KBM-7 (cell line): ENCODE measurements around the gene ACSS1.

Experiments
- DNase-seq: peaks from one replicate; pipeline ENCODE4 v3.0.0-alpha.2; 2015
- in situ Hi-C: fragments of 300-500 bp; cut with MboI; formaldehyde crosslinking; loops from 2 replicates; pipeline ENCODE4 v1.14.3; 2020; ENCODE audit warnings: low sequenced_read_pairs, low pct_unique_long_range_greater_than_20kb, mixed read lengths

ACSS1 gene

DNA sequence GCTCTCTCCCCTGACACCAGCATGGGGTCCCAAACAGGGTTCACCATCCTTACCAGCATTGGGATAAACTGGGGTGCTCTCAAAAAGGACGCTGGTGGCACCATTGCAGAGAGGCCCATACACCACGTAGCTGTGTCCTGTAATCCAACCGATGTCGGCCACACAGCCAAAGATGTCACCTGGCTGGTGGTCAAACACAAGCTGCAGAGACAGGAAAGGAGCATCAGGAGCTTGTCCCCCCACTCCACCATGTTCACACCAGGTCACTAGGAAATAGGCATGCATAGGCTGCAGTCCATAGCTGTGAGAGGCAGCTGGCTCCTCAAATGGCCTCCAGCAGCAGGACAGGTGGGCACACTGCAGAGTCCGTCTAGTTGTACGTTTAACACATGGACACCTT, 36.6 kb downstream of the ACSS1 start:
- in situ Hi-C loops = no loop called here
- no peak for DNase-seq

DNA sequence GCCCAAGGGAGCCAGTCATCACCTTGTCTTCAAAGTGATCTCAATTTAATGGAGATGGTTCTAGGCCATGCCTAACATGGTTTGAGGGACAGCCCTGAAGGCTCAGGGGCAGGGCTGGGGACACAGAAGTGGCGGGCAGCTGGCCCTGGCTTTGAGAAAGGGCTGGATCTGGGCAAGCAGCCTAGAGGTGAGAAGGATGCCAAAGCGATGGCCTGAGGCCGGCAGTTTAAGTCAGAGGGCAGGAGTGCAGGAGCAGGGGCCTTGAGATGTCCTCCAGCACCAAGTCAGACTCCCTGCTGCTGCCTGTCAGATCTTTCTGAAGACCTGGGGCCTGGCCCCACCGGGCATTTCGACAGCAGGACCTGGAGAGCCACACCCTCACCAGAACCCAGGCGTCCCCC, 37.0 kb downstream of the ACSS1 start:
- in situ Hi-C loops = no loop called here
- DNase-seq = no peak

DNA sequence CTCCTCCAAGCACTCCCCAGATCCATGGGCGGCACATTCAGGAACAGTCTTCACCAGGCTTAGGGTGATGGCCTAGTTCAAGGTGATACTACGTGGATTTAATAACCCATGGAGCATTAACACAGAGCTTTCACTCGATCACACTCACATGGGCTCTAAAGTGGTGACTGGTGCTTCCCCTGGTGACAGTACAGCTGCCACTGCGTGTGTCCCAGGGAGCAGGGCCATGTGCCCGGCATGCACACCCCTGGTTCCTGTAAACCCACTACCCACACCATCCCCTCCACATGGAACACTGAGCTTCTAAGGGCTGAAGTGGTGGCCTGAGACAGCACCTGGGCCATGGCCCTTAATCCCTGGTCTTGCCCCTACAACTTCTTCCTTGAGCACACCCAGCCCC, 37.6 kb downstream of the ACSS1 start:
- in situ Hi-C loops = no loop called here
- DNase-seq = no peak

DNA sequence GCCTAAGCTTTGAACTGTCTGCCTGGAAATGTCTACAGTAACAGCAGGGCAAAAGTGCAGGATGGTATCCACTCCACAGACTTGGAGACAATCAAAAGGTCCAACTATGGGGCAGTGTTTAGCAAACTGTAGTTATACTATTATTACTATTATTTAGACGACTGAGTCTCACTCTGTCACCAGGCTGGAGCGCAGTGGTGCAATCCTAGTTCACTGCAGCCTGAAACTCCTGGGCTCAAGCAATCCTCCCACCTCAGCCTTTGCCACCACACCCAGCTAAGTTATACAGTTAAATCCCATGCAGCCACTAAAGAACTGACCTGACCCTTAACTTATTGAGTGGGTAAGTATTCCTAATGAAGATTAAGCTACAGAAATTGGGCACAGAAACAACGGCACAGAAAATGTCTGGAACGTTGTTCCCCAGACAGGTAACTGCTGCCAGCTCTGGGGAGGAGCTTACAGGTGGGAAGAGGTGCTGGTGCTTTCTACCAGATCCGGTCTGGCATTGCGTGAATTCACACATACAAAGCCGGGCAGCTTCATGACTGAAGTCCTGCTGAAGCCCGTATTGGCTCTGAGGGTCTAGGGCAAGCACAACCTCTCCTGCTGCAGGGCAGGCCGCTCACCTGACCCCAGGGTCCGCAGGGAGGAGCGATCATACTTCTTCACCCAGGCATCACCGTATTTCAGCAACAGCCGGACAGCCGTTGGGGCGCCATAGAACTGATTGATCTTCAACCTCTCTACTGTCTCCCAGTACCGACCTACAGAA, 38.4 kb downstream of the ACSS1 start:
- in situ Hi-C loops = no loop called here

DNA sequence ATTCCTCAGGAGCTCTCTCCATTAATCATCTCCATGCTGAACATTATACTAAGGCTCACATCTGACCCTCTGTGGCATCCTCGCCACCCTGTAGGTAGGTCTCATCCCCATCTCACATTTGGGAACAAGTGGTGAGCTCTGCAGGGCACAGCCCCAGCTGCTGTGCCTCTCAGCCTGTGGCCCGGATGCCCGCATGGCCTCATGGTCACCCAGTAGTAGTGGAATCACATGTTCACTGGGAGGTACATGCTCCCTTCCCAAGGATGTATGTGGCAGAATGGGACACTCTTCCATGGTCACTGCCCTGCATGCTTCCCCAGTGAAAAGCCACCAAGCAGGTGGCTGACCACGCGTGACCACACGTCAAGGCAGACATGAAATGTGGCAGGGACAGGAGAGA, 39.1 kb downstream of the ACSS1 start:
- no peak for DNase-seq
- in situ Hi-C loops = no loop called here

More for the DNA sequence above, 38.4 kb downstream of the ACSS1 start:
- DNase-seq = no peak

DNA sequence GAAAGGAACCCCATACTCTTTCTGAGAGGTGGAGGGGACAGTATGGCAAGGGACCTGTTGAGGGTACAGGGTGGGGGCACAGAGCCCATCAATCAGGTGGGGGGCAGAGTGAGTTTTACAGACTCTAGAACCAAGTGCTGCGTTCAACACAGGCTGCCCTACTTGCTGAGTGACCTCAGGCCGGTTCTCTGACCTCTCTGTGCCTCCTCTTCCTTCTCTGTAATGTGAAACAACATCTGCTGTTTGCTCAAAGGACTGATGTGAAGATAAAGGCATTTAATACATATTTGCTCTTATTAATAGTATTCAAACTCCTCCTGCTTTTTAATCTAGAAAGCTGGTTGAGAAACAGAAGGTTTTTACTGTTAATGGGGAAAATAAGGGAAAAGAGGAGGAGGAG, 39.5 kb downstream of the ACSS1 start:
- in situ Hi-C loops = no loop called here
- DNase-seq = no peak

DNA sequence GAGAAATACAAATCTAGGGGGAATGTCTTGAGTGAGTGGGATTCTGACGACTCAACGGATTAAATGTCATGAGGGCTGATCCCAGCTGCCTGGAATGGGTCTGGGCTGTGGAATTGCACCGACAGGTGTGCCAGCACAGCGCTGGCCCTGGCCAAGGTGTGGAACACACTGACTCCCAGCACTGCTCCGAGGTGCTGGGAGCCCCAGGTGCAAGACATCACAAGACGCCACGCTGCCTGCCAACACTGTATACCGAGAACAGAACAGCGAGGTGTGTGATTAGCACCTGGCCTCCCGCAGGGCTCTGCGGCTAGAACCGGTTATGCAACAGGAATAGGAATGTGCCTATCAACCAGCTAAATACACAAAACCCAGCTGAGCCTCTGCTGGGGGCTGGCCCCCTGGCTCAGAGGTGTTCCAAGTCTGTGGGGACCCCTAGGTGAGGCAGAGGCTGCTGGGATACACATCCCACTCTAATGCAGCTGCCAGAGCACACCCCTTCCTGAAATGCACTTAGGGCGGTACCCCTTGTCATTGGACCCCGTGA, 40.6 kb downstream of the ACSS1 start:
- DNase-seq = no peak
- in situ Hi-C loops = no loop called here

DNA sequence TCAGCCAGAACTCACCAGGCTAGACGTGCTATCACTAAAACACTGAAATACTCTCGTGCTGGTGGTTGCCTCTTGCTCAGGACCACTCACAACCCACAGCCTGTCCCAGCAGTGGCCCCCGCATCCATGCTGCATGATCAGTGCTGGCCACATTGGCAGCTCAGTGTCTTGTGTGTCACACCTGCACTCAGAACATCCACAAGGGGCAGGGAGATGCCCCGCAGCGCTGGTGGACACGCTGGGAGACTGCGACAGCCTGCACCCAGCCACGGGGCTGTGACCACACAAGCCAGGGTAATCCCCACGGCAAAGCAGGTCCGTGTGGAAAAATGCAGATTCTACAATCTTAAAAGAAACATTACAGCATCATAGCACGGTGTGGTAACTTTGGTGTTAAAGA, 41.5 kb downstream of the ACSS1 start:
- DNase-seq = no peak
- in situ Hi-C loops = no loop called here

DNA sequence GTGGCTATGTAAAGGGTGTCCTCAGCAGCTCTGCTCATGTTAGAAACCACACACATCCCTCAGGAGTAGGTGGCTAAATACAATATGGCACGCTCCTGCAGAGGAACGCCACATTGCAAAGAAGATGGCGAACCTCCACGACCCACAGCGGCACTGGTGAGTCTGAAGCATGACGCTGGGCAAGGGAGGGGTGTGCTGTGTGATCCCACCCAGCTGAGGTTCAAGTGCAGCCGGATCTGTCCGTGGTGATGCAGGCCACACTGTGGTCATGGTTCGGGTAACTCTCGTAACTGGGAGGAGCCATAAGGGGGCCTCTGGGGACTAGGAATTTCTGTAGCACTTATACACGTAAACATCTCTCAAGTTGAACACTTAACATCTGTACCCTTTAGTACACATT, 42.0 kb downstream of the ACSS1 start:
- DNase-seq = no peak
- in situ Hi-C loops = no loop called here

DNA sequence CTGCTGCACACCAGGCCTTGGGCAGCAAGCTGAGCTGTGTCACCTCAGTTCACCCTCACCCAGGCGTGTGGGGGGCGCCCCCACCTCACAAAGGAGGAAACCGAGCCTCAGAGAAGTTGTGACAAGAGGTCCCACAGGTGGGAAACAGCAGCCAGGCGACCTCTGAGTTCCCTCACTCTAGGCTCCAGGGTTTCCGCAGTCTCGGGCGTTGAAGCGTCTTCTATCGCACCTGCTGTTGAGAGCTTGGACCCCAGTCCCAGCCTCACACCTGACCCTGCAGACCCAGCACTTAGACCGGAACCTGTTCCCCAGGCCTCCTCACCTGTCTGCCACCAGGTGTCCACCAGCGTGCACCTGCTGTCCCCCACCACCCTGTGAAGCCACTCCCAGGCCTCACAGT, 43.1 kb downstream of the ACSS1 start:
- in situ Hi-C loops = no loop called here
- no peak for DNase-seq

DNA sequence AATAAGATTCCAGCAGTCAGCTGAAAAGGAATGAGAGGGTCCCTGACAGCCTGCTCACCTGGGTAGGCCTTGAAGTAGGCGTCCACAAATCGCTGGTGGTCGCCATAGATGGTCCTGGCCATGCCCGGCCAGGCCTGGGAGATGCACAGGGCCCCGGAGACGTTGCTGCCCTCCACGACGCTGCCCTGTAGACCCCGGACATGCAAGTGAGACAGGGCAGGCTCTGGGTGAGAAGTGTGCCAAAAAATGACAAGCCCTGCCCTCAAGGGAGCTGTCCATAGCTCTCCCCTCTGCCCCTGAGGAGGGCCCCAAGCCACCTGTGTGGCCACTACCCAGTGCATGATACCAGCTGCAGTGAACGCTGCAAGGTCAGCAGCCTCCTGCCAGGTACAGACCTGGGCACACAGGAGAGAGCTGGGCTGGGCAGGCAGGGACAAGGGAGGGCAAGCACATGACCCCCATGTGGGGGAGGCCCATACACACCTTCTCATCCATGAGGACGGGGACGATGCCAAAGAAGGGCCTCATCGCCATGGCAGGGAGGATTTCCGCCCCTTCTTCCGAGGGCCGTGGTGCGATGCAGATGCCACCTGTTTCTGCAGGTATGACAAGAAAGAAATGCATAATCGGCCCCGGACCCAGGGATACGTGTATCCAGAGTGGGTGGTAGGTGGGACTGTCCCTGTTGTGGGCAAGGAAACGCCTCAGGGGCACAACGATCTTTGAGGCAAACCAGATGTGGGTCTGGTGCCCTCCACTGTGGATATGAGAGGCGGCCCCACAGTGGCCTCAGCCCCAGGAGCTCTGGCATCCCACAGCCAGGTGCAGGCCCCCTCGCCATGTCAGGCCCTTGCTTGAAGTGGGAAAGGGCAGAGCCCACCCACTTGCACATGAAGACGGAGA, 44.2 kb downstream of the ACSS1 start:
- DNase-seq = no peak
- in situ Hi-C loops = no loop called here

DNA sequence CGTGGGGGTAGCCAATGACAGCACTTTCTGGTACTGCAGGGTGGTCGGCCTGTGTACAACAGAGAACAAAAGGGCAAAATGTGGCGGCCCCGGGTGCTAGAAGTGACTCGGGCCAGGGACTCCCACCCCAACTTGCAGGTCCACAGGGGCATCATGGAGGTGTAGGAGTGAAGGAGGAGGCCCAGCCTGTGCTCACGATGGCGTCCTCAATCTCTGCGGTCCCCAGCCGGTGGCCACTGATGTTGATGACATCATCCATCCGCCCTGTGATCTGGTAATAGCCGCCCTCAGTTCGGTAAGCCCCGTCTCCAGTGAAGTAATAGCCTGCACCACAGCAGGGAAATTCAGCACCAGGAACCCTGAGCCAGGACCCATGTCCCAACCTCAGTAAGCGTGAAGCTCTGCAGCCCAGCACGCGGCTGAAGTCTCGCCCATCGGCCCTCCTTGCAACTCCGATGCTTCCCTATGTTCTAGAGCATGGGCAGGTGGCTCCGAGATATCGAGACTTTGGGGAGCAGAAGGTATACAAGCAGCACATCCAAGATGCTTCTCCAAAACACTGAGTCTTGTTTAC, 45.2 kb downstream of the ACSS1 start:
- in situ Hi-C loops = no loop called here
- DNase-seq = no peak

DNA sequence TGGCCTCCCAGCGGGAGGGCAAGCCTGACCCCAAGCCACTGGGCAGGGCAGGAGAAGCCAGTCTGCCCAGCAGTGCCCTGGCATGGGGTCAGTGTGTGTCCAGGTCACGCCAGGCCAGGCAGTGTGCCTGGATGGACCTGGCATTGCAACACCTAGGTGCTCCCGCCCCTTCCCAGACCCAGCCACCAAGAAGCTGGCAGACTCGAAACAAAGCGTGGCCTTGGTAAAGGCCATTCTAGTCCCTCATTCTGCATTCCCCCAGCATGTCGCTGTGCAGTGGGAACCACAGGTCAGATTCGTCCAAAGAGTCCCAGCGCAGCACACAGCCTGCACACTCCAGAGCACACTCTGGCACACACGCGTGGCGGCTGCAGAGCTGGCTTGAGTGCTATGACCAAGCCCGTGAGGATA, 46.1 kb downstream of the ACSS1 start:
- no peak for DNase-seq
- in situ Hi-C loops = no loop called here

DNA sequence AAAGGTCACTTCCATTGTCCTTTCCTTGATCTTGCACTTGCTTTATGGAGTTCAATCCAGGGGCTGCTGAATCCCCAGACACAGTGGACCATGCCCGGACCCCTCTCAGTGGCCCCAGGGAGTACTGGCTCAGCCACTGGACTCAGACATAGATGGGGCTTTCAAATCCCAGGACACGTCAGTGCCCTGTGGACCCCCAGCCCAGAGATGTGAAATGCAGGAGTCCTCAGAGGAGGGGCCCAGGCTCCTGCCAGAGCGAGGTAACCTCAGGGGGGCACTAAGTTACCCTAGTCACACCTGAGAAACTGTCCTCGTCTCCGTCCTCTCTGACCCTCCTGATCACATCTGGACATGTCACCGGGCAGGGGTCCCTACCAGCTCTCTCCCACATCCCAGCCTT, 46.7 kb downstream of the ACSS1 start:
- in situ Hi-C loops = no loop called here
- no peak for DNase-seq

DNA sequence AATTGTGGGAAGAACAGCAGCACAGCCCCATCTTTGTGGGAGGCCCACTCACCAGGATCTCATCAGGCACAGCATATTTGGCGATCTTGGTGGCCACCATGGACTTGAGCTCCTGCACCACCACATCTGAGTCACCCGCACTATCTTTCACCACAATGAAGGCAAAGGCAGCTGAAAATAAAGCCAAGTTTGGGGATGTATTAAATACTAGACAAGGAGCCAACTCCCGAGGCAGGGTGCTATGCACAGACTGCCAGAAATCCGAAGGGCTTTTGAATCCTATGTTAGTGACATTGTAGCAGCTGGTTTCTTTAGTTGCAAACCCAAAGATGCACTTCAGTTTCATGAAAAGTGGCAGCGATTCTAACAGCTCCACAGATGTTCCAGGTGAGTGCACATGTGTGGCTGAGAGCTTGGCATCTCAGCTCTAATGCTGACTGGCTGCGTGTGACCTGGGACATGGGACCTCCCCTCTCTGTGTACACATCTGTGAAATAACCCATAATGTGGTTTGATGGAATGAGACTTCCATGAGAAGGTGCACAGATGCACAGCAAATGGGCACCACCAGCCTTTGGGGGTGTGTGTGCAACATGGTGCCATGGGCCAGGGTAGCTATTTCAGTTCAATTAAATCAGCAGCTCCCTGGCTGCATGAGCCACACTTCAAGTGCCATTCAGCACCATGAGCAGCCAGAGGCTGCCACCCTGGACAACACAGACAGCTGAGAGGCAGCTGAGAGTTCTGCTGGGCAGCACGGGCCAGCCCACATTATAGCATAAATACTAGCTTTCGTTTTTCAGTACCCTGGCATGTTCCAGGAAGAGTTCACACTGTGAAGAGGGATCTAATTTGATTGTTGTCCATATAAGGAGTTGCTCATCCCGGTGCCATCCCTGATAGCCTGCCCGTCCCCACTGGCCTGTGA, 48.5 kb downstream of the ACSS1 start:
- DNase-seq = no peak
- in situ Hi-C loops = no loop called here

DNA sequence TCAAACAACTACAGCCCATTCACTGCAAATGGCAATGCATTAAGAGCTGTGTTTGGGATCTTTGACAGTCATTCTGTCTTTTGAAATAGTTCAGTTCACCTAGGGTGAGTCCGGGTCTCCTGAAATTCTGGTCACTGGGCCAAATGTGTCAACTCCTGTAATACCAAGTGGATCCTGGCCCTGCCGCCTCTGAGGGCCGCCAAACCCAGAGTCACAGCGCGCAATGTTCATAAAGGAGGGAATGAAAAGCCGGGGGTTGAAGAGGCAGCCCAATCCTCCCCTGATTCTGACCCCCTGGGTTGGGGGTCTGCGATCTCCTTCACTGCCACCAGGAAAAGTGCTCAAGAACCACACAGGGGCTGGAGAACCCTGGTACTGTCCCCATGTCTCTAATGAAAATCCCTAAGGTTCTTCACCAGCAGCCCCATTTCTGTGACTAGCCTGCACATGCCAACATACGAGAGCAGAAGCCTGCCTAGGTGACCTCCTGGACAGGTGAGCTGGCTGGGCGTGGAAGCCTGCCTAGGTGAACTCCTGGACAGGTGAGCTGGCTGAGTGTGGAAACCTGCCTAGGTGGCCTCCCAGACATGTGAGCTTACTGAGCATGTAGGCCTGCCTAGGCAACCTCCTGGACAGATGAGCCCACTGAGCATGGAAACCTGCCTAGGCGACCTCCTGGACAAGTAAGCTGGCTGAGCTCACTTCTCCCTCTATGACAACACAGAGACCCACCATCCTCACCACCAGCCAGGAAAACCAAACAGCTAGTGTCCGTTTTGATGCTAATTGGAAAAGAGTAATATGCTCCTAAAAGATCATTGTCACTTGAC, 49.3 kb downstream of the ACSS1 start:
- DNase-seq = no peak
- in situ Hi-C loops = no loop called here

DNA sequence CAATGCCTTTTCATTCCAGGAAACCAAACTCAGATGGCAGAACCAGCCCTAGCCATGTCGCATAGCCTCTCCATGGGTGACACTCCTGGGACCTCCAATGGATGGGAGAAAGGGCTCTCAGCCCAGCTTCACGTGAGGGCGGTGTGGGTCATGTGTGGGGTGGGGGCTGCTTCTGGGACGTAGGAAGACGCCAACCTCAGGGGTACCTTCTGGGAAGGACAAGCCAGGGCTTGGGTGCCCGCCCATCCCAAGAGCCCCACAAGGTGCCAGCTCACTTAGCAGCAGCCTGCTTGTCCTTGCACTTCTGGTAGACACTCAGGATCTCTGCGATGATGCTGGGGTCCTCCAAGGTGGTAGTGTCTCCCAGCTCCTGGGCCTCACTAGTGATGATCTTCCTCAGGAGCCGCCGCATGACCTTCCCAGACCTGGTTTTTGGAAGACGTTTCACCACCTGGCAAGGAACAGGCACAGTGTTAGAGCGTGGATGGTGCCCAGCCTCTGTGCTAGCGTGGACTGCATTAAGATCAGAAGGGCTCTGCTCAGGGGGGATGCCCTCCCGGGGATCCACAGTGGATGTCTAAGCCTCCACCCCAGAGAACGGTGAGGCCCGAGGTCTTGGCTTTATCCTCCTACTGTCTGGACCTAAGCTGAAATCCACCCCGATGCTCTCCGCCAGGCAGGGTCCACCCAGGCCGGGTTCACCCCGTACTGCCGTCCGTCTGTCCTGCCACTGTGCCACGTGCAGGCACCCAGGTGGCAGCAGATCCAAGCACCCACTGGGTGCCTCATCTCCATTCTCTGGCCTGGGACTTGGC, 50.2 kb downstream of the ACSS1 start:
- in situ Hi-C loops = no loop called here
- DNase-seq = no peak
